ENCODE data around the gene IL17RA. TPM values are rescaled to one million over a fixed set of nuclear protein-coding genes. Genes with fewer than 3 reads are reported as not detected.

Gene IL17RA
- polyA plus RNA-seq, 1 experiment: 20.3 TPM

- TF ChIP-seq, protein P1, sequence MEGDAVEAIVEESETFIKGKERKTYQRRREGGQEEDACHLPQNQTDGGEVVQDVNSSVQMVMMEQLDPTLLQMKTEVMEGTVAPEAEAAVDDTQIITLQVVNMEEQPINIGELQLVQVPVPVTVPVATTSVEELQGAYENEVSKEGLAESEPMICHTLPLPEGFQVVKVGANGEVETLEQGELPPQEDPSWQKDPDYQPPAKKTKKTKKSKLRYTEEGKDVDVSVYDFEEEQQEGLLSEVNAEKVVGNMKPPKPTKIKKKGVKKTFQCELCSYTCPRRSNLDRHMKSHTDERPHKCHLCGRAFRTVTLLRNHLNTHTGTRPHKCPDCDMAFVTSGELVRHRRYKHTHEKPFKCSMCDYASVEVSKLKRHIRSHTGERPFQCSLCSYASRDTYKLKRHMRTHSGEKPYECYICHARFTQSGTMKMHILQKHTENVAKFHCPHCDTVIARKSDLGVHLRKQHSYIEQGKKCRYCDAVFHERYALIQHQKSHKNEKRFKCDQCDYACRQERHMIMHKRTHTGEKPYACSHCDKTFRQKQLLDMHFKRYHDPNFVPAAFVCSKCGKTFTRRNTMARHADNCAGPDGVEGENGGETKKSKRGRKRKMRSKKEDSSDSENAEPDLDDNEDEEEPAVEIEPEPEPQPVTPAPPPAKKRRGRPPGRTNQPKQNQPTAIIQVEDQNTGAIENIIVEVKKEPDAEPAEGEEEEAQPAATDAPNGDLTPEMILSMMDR (IDR thresholded peaks at IDR 0.05; ENCODE audit: low read depth, low read length): no peak
- no peak for DNase-seq (ENCODE audit: low read depth, low spot score)
- CTCF ChIA-PET: no interaction called here
- no peaks in the 10 kb centered on the region for H3K9me3 ChIP-seq (ENCODE audit: control insufficient read depth, insufficient read depth, low read length)
- no peaks in the 10 kb centered on the region for H3K27me3 ChIP-seq (ENCODE audit: control insufficient read depth, insufficient read depth, low read length)
- no peak overlapping the region for H3K27ac ChIP-seq (ENCODE audit: low read depth, low read length)
- POLR2A ChIA-PET: no interaction called here
- no peak overlapping the region for H3K4me3 ChIP-seq (ENCODE audit: low read depth, low read length)
Measured at GRCh38 chr22:17100621-17101020, 15.8 kb downstream of the IL17RA start.

GRCh38 chr22:17101475-17102296, 16.9 kb downstream of the IL17RA start:
- Histone ChIP-seq H3K9me3 (ENCODE audit: control insufficient read depth, insufficient read depth, low read length) (no peaks in the 10 kb centered on the region), H3K4me3 (ENCODE audit: low read depth, low read length) (no peak overlapping the region), H3K27me3 (ENCODE audit: control insufficient read depth, insufficient read depth, low read length) (no peaks in the 10 kb centered on the region), H3K27ac (ENCODE audit: low read depth, low read length) (no peak overlapping the region)
- TF ChIP-seq, protein P1 (IDR thresholded peaks at IDR 0.05; ENCODE audit: low read depth, low read length): no peak
- no peak for DNase-seq (ENCODE audit: low read depth, low spot score)
- ChIA-PET POLR2A (no interaction called here), CTCF (interaction anchor here (0.7 kb wide), 1 partner anchor 70 kb away, joined by 4 read pairs; no protein-coding TSS in a partner anchor)

DNA sequence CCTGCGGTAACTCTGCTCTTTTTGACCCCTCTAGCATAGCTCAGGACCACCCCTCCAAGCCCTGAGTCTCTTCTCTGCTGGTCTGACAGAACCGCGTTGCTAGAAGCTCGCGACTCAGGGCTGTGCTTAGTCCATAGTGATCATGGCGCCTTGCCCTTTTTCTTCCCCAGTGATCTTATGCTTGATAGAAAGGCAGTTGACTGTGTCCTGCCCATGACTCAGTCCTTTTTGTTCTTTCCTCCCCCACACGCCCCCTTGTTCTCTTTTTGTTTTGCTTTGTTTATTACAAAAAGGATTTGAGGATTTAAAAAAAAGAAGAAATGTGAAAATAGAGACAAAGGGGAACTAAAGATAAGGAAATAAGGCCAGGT, 17.5 kb downstream of the IL17RA start:
- Histone ChIP-seq H3K27ac (ENCODE audit: low read depth, low read length) (no peak overlapping the region), H3K27me3 (ENCODE audit: control insufficient read depth, insufficient read depth, low read length) (no peaks in the 10 kb centered on the region), H3K4me3 (ENCODE audit: low read depth, low read length) (no peak overlapping the region), H3K9me3 (ENCODE audit: control insufficient read depth, insufficient read depth, low read length) (no peaks in the 10 kb centered on the region)
- ChIA-PET CTCF (interaction anchor here (0.7 kb wide), 1 partner anchor 69 kb away, joined by 4 read pairs; no protein-coding TSS in a partner anchor), POLR2A (no interaction called here)
- DNase-seq (ENCODE audit: low read depth, low spot score): no peak
- TF ChIP-seq, protein P1 (IDR thresholded peaks at IDR 0.05; ENCODE audit: low read depth, low read length): no peak

GRCh38 chr22:17103351-17103750, 18.6 kb downstream of the IL17RA start:
- no peak overlapping the region for H3K27ac ChIP-seq (ENCODE audit: low read depth, low read length)
- ChIA-PET POLR2A (no interaction called here), CTCF (no interaction called here)
- H3K9me3 ChIP-seq (ENCODE audit: control insufficient read depth, insufficient read depth, low read length): no peaks in the 10 kb centered on the region
- TF ChIP-seq, protein P1 (IDR thresholded peaks at IDR 0.05; ENCODE audit: low read depth, low read length): no peak
- no peaks in the 10 kb centered on the region for H3K27me3 ChIP-seq (ENCODE audit: control insufficient read depth, insufficient read depth, low read length)
- H3K4me3 ChIP-seq (ENCODE audit: low read depth, low read length): no peak overlapping the region
- no peak for DNase-seq (ENCODE audit: low read depth, low spot score)

DNA sequence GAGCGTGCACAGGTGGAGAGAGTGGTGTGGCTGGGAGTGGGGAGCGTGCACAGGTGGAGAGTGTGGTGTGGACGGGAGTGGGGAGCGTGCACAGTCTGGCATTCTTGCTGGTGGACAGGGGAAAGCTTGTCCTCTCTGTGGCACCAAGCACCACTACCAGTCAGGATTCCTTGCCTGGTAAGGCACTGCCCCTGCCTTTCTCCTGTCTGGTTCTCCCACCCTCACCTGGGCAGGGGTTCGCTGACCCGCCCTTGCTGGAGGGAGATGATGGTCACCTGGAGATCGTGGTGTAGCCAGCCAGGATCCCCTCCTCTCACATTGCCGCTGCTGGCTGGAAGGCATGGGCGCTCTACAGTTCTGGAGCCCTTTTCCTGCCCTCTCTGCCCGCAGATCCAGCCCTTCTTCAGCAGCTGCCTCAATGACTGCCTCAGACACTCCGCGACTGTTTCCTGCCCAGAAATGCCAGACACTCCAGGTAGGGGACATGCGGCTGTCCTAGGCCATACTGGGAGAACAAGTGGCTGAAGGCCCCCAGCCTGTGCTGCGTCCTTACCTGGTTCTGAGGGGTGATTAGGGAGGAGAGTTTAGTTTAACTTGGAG, 19.6 kb downstream of the IL17RA start:
- POLR2A ChIA-PET: interaction anchor here (0.6 kb wide), 1 partner anchor 23 kb away, joined by 3 read pairs; no protein-coding TSS in a partner anchor
- H3K4me3 ChIP-seq (ENCODE audit: low read depth, low read length): no peak overlapping the region
- no peaks in the 10 kb centered on the region for H3K9me3 ChIP-seq (ENCODE audit: control insufficient read depth, insufficient read depth, low read length)
- no peak overlapping the region for H3K27ac ChIP-seq (ENCODE audit: low read depth, low read length)
- TF ChIP-seq, protein P1 (IDR thresholded peaks at IDR 0.05; ENCODE audit: low read depth, low read length): no peak
- no peaks in the 10 kb centered on the region for H3K27me3 ChIP-seq (ENCODE audit: control insufficient read depth, insufficient read depth, low read length)
- CTCF ChIA-PET: no interaction called here
- no peak for DNase-seq (ENCODE audit: low read depth, low spot score)

Measured in AG04450 (cell line).